ACC112 (cell line): Measurements from ENCODE around the gene TNP2.

Experiments used
- H2AFZ ChIP-seq: fragments of 200-600 bp; sonication (generic); one replicate; pipeline ENCODE4 v1.6.0; 2017; ENCODE audit warnings: antibody characterized with exemption, low read length; ENCODE audit not compliant: unreplicated experiment
- H3K27ac ChIP-seq: fragments of 200-600 bp; sonication (generic); 2 replicates; pipeline ENCODE4 v1.5.1; 2014; ENCODE audit warnings: low read depth, mild to moderate bottlenecking, antibody characterized with exemption, low read length, moderate library complexity
- H3K27me3 ChIP-seq: fragments of 200-600 bp; sonication (generic); 2 replicates; pipeline ENCODE4 v1.6.1; 2014; ENCODE audit warnings: mild to moderate bottlenecking, antibody characterized with exemption, low read length, moderate library complexity, mixed read lengths; ENCODE audit not compliant: insufficient read depth
- H3K36me3 ChIP-seq: fragments of 200-600 bp; sonication (generic); 2 replicates; pipeline ENCODE4 v1.6.1; 2016; ENCODE audit warnings: mild to moderate bottlenecking, antibody characterized with exemption, low read length, moderate library complexity, mixed read lengths; ENCODE audit not compliant: insufficient read depth
- H3K4me1 ChIP-seq: fragments of 200-600 bp; sonication (generic); one replicate; pipeline ENCODE4 v1.6.1; 2016; ENCODE audit warnings: low read length, mixed read lengths; ENCODE audit not compliant: insufficient read depth, unreplicated experiment, control insufficient read depth
- H3K4me3 ChIP-seq: fragments of 200-600 bp; sonication (generic); 2 replicates; pipeline ENCODE4 v1.5.1; 2014; ENCODE audit warnings: mild to moderate bottlenecking, low read depth, low read length
- H3K79me2 ChIP-seq: fragments of 200-600 bp; sonication (generic); one replicate; pipeline ENCODE4 v1.6.0; 2016; ENCODE audit warnings: low read length; ENCODE audit not compliant: control insufficient read depth, unreplicated experiment, insufficient read depth

The TNP2 gene

GRCh38 chr16:11309895-11310633 lies 40.9 kb upstream of the TNP2 start:
- H3K27ac ChIP-seq = no peak overlapping the region
- H3K36me3 ChIP-seq = no peaks in the 10 kb centered on the region
- H3K79me2 ChIP-seq = no peaks in the 10 kb centered on the region
- H2AFZ ChIP-seq = no peak overlapping the region
- no peak overlapping the region for H3K4me3 ChIP-seq
- H3K4me1 ChIP-seq = peaks cover 29% of the 10 kb centered on the region
- H3K27me3 ChIP-seq = no peaks in the 10 kb centered on the region

- H3K36me3 ChIP-seq = no peaks in the 10 kb centered on the region
- peaks cover 29% of the 10 kb centered on the region for H3K4me1 ChIP-seq
- no peak overlapping the region for H3K4me3 ChIP-seq
- H3K79me2 ChIP-seq = no peaks in the 10 kb centered on the region
- H3K27ac ChIP-seq = no peak overlapping the region
- H3K27me3 ChIP-seq = no peaks in the 10 kb centered on the region
- H2AFZ ChIP-seq = no peak overlapping the region
Measured at GRCh38 chr16:11308493-11309283, 39.6 kb upstream of the TNP2 start.

GRCh38 chr16:11307639-11308492 lies 38.7 kb upstream of the TNP2 start:
- Histone ChIP-seq H3K4me3 (no peak overlapping the region), H3K79me2 (no peaks in the 10 kb centered on the region), H3K36me3 (no peaks in the 10 kb centered on the region), H3K27me3 (no peaks in the 10 kb centered on the region), H3K4me1 (peaks cover 21% of the 10 kb centered on the region), H3K27ac (no peak overlapping the region), H2AFZ (no peak overlapping the region)

GRCh38 chr16:11306997-11307638 lies 38.0 kb upstream of the TNP2 start:
- Histone ChIP-seq H3K79me2 (no peaks in the 10 kb centered on the region), H3K27ac (no peak overlapping the region), H3K36me3 (no peaks in the 10 kb centered on the region), H2AFZ (no peak overlapping the region), H3K4me1 (peaks cover 14% of the 10 kb centered on the region), H3K27me3 (no peaks in the 10 kb centered on the region), H3K4me3 (no peak overlapping the region)

GRCh38 chr16:11306381-11306780 lies 37.3 kb upstream of the TNP2 start:
- Histone ChIP-seq H3K4me3 (no peak overlapping the region), H3K4me1 (peaks cover 9% of the 10 kb centered on the region), H3K79me2 (no peaks in the 10 kb centered on the region), H3K27ac (no peak overlapping the region), H3K27me3 (no peaks in the 10 kb centered on the region), H3K36me3 (no peaks in the 10 kb centered on the region), H2AFZ (no peak overlapping the region)

GRCh38 chr16:11303405-11304138 lies 34.4 kb upstream of the TNP2 start:
- H2AFZ ChIP-seq = no peak overlapping the region
- H3K27me3 ChIP-seq = no peaks in the 10 kb centered on the region
- no peak overlapping the region for H3K27ac ChIP-seq
- H3K79me2 ChIP-seq = no peaks in the 10 kb centered on the region
- H3K4me1 ChIP-seq = no peaks in the 10 kb centered on the region
- no peaks in the 10 kb centered on the region for H3K36me3 ChIP-seq
- H3K4me3 ChIP-seq = no peak overlapping the region

- no peak overlapping the region for H2AFZ ChIP-seq
- H3K36me3 ChIP-seq = no peaks in the 10 kb centered on the region
- H3K27me3 ChIP-seq = no peaks in the 10 kb centered on the region
- H3K4me3 ChIP-seq = no peak overlapping the region
- no peak overlapping the region for H3K27ac ChIP-seq
- H3K79me2 ChIP-seq = no peaks in the 10 kb centered on the region
- no peaks in the 10 kb centered on the region for H3K4me1 ChIP-seq
Measured at GRCh38 chr16:11302977-11303376, 33.9 kb upstream of the TNP2 start.

- H3K36me3 ChIP-seq = no peaks in the 10 kb centered on the region
- no peaks in the 10 kb centered on the region for H3K79me2 ChIP-seq
- H3K27me3 ChIP-seq = no peaks in the 10 kb centered on the region
- H3K27ac ChIP-seq = no peak overlapping the region
- no peak overlapping the region for H2AFZ ChIP-seq
- peaks cover 6% of the 10 kb centered on the region for H3K4me1 ChIP-seq
- H3K4me3 ChIP-seq = no peak overlapping the region
Measured at GRCh38 chr16:11301645-11302501, 32.7 kb upstream of the TNP2 start.

- Histone ChIP-seq H3K36me3 (no peaks in the 10 kb centered on the region), H2AFZ (no peak overlapping the region), H3K79me2 (no peaks in the 10 kb centered on the region), H3K27me3 (no peaks in the 10 kb centered on the region), H3K4me3 (no peak overlapping the region), H3K4me1 (peaks cover 7% of the 10 kb centered on the region), H3K27ac (no peak overlapping the region)
Measured at GRCh38 chr16:11300560-11300892, 31.4 kb upstream of the TNP2 start.
